Breast epithelium (tissue), 3 donors: ENCODE measurements around the gene MARCKSL1.

Experiments
- CTCF ChIP-seq, 3 donors: fragments of 450-650 bp; IDR thresholded peaks; one replicate each; pipeline ENCODE4 v1.5.1; 2016 to 2017; ENCODE audit warnings: antibody characterized with exemption in 3 of 3, mild to moderate bottlenecking in 3 of 3, moderate library complexity in 3 of 3
- POLR2A ChIP-seq: fragments of 450-650 bp; IDR thresholded peaks from one replicate; pipeline ENCODE4 v1.6.1; 2016; ENCODE audit warnings: antibody characterized with exemption, mild to moderate bottlenecking, moderate library complexity

- TF ChIP-seq CTCF (IDR thresholded peaks at IDR 0.05) (no peak), POLR2A (no peak)
Measured at GRCh38 chr1:32367912-32368635, 32.0 kb upstream of the MARCKSL1 start.
